ENCODE measurements around the gene PACSIN1.

GRCh38 chr6:34584694-34585093, 118.8 kb downstream of the PACSIN1 start:
- TF ChIP-seq ZNF274 (IDR thresholded peaks at IDR 0.05; ENCODE audit: low read depth, low read length) (no peak), YY1 (IDR thresholded peaks at IDR 0.05; ENCODE audit: insufficient read depth, insufficient read length) (no peak), SUZ12 (IDR thresholded peaks at IDR 0.05; ENCODE audit: extremely low read depth, insufficient read depth, insufficient read length) (no peak)
